DOHH2 (cell line): Measurements from ENCODE around the gene SSB.
"Not testable (repeated sequence)": the region's sequence is repeated elsewhere in the genome, so short reads cannot be mapped to it uniquely, and the experiment has no call there.

ENCODE experiments used
- H3F3A ChIP-seq: fragments of 200-600 bp; sonication (generic), shearing (Covaris generic); 2 replicates; pipeline ENCODE4 v1.6.0; 2016; ENCODE audit warnings: antibody characterized with exemption, mild to moderate bottlenecking; ENCODE audit not compliant: control insufficient read depth, insufficient read depth
- H3K27ac ChIP-seq: fragments of 200-600 bp; sonication (generic); 2 replicates; pipeline ENCODE4 v1.5.1; 2014; ENCODE audit warnings: low read depth, mild to moderate bottlenecking, low read length, moderate library complexity
- H3K27me3 ChIP-seq: fragments of 200-600 bp; sonication (generic); 2 replicates; pipeline ENCODE4 v1.6.1; 2014; ENCODE audit warnings: mild to moderate bottlenecking, low read length, mixed read lengths; ENCODE audit not compliant: control insufficient read depth
- H3K36me3 ChIP-seq: fragments of 200-600 bp; sonication (generic); 2 replicates; pipeline ENCODE4 v1.6.1; 2014; ENCODE audit warnings: mild to moderate bottlenecking, low read length, moderate library complexity, mixed read lengths; ENCODE audit not compliant: control insufficient read depth
- H3K4me1 ChIP-seq: fragments of 200-600 bp; sonication (generic); 2 replicates; pipeline ENCODE4 v1.6.1; 2014; ENCODE audit warnings: mild to moderate bottlenecking, low read length, mixed read lengths; ENCODE audit not compliant: control insufficient read depth
- H3K4me2 ChIP-seq: fragments of 200-600 bp; sonication (generic); 2 replicates; pipeline ENCODE4 v1.6.0; 2014; ENCODE audit warnings: mild to moderate bottlenecking, low read length, moderate library complexity
- H3K4me3 ChIP-seq: fragments of 200-600 bp; sonication (generic); 2 replicates; pipeline ENCODE4 v1.5.1; 2014; ENCODE audit warnings: mild to moderate bottlenecking, low read length, mixed read lengths
- H3K79me2 ChIP-seq: fragments of 200-600 bp; sonication (generic); 2 replicates; pipeline ENCODE4 v1.6.1; 2014; ENCODE audit warnings: mild to moderate bottlenecking, low read length, mixed read lengths; ENCODE audit not compliant: control insufficient read depth
- H3K9me2 ChIP-seq: fragments of 200-600 bp; sonication (generic); replicated peaks from 2 replicates; pipeline ENCODE4 v1.6.1; 2014; ENCODE audit warnings: mild to moderate bottlenecking, low read length, mixed read lengths; ENCODE audit not compliant: control insufficient read depth
- H3K9me3 ChIP-seq: fragments of 200-600 bp; sonication (generic); 2 replicates; pipeline ENCODE4 v1.6.1; 2014; ENCODE audit warnings: antibody characterized with exemption, low read length, mixed read lengths; ENCODE audit not compliant: control insufficient read depth, insufficient read depth
- H4K20me1 ChIP-seq: fragments of 200-600 bp; sonication (generic); 2 replicates; pipeline ENCODE4 v1.6.0; 2014; ENCODE audit warnings: low read depth, mild to moderate bottlenecking, antibody characterized with exemption, low read length, moderate library complexity; ENCODE audit not compliant: control insufficient read depth, insufficient read depth
- CTCF ChIP-seq: fragments of 200-600 bp; sonication (generic); IDR thresholded peaks from one replicate; pipeline ENCODE4 v1.5.1; 2014; ENCODE audit warnings: antibody characterized with exemption, mild to moderate bottlenecking, low read depth, low read length; ENCODE audit not compliant: poor library complexity, severe bottlenecking
- EZH2phosphoT487 ChIP-seq: fragments of 200-600 bp; sonication (generic); IDR thresholded peaks from 2 replicates; pipeline ENCODE4 v1.6.1; 2017; ENCODE audit warnings: borderline replicate concordance, mild to moderate bottlenecking, antibody characterized with exemption, low read length, moderate library complexity, mixed read lengths

Gene SSB

DNA sequence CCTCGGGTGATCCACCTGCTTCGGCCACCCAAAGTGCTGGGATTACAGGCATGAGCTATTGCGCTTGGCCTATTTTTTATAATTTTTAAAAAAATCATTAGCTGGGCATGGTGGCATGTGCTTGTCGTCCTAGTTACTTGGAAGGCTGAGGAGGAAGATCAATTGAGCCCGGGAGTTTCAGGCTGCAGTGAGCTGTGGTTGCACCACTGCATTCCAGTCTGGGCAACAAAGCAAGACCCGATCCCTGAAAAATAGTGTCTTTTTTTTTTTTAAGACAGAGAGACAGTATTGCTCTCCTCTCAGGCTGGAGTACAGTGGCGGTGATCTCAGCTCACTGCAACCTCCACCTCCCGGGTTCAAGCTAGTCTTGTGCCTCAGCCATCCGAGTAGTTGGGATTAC, 4.8 kb downstream of the SSB start:
- H3K36me3 ChIP-seq: peaks cover 83% of the 10 kb centered on the region
- no peak overlapping the region for H3K4me2 ChIP-seq
- H4K20me1 ChIP-seq: no peaks in the 10 kb centered on the region
- H3K9me2 ChIP-seq: no peaks in the 10 kb centered on the region
- H3K4me1 ChIP-seq: peaks cover 40% of the 10 kb centered on the region
- H3K9me3 ChIP-seq: no peaks in the 10 kb centered on the region
- H3F3A ChIP-seq: peaks cover 17% of the 10 kb centered on the region
- TF ChIP-seq EZH2phosphoT487: no peak
- no peak for TF ChIP-seq CTCF
- H3K27ac ChIP-seq: no peak overlapping the region
- no peaks in the 10 kb centered on the region for H3K27me3 ChIP-seq
- H3K4me3 ChIP-seq: no peak overlapping the region
- peaks cover 68% of the 10 kb centered on the region for H3K79me2 ChIP-seq

GRCh38 chr2:169806586-169806985, 7.9 kb downstream of the SSB start:
- Histone ChIP-seq H3K4me3 (no peak overlapping the region), H3K27ac (peak overlapping the region; percentile 7; the same call in 1 of the 2 replicates), H3K4me1 (peaks cover 29% of the 10 kb centered on the region), H4K20me1 (no peaks in the 10 kb centered on the region), H3K27me3 (no peaks in the 10 kb centered on the region), H3K36me3 (peaks cover 85% of the 10 kb centered on the region), H3F3A (peaks cover 25% of the 10 kb centered on the region), H3K9me3 (no peaks in the 10 kb centered on the region), H3K4me2 (no peak overlapping the region), H3K79me2 (peaks cover 40% of the 10 kb centered on the region), H3K9me2 (no peaks in the 10 kb centered on the region)
- TF ChIP-seq EZH2phosphoT487 (no peak), CTCF (no peak)

DNA sequence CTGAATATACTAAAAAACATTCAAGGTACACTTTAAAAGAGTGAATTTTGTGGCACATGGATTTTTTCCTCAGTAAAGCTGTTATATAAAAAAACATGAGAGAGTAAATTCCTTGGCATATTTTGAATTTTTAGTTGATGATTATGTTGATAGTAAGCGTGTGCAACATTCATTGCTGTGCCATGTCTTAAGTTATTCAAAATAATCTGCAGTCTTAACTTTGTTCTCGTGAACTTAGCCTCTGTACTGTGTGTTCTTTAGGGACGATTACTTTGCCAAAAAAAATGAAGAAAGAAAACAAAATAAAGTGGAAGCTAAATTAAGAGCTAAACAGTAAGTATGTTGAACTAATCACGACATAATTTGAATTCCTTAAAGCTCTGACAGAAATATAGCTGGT, 9.6 kb downstream of the SSB start:
- Histone ChIP-seq H3K27me3 (no peaks in the 10 kb centered on the region), H3K9me2 (no peaks in the 10 kb centered on the region), H3K36me3 (peaks cover 82% of the 10 kb centered on the region), H3K27ac (no peak overlapping the region), H3K4me1 (peaks cover 19% of the 10 kb centered on the region), H3K4me2 (no peak overlapping the region), H4K20me1 (no peaks in the 10 kb centered on the region), H3K9me3 (no peaks in the 10 kb centered on the region), H3K79me2 (peaks cover 23% of the 10 kb centered on the region), H3K4me3 (no peak overlapping the region), H3F3A (peaks cover 34% of the 10 kb centered on the region)
- TF ChIP-seq EZH2phosphoT487 (no peak), CTCF (no peak)

DNA sequence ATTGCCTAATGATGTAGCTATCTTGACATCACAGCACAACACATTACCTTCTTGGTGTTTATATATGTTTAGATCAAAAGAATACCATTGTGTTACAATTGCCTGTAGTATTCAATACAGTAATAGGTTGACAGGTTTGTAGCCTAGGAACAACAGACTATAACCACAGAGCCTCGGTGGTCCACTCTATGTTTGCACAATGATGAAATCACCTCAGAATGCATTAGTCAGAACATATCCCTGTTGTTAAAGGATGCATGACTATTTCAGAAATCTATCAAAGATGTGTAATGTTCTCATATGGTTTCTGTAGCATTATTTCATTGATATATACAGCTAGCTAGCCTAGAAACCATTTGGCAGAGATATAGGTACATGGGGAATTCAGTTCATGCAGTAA, 17.2 kb downstream of the SSB start:
- H3K27me3 ChIP-seq: no peaks in the 10 kb centered on the region
- TF ChIP-seq CTCF (no peak), EZH2phosphoT487 (no peak)
- no peaks in the 10 kb centered on the region for H3K9me2 ChIP-seq
- no peak overlapping the region for H3K27ac ChIP-seq
- H3K79me2 ChIP-seq: peaks cover 21% of the 10 kb centered on the region
- H3K4me3 ChIP-seq: no peak overlapping the region
- no peaks in the 10 kb centered on the region for H3K4me1 ChIP-seq
- H3K4me2 ChIP-seq: no peak overlapping the region
- no peaks in the 10 kb centered on the region for H4K20me1 ChIP-seq
- no peaks in the 10 kb centered on the region; the same call in 1 of the 2 replicates for H3K9me3 ChIP-seq
- peaks cover 32% of the 10 kb centered on the region for H3F3A ChIP-seq
- peaks cover 83% of the 10 kb centered on the region for H3K36me3 ChIP-seq

DNA sequence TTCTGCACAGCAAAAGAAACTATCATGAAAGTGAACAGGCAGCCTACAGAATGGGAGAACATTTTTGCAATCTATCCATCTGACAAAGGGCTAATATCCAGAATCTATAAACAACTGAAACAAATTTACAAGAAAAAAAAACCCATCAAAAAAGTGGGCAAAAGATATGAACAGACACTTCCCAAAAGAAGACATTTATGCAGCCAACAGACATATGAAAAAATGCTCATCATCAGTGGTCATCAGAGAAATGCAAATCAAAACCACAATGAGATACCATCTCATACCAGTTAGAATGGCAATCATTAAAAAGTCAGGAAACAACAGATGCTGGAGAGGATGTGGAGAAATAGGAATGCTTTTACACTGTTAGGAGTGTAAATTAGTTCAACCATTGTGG, 18.3 kb downstream of the SSB start:
- not testable (repeated sequence) for H3K9me3 ChIP-seq, H3K9me2 ChIP-seq, H3K4me3 ChIP-seq, H3K27ac ChIP-seq, H4K20me1 ChIP-seq, H3K27me3 ChIP-seq, H3K4me2 ChIP-seq, H3K4me1 ChIP-seq
- H3K36me3 ChIP-seq: peaks cover 83% of the 10 kb centered on the region
- peaks cover 22% of the 10 kb centered on the region for H3F3A ChIP-seq
- peaks cover 32% of the 10 kb centered on the region for H3K79me2 ChIP-seq
